Measurements from ENCODE around the gene IER2.

- no peak for TF ChIP-seq CTCF (IDR thresholded peaks at IDR 0.05; ENCODE audit: low read depth, low read length)
- TF ChIP-seq EZH2phosphoT487 (IDR thresholded peaks at IDR 0.05; ENCODE audit: low read depth): no peak
These were observed 23.0 kb downstream of the IER2 start for GRCh38 chr19:13173139-13173737.

Data from OCI-LY3 (cell line).